Panc1 (cell line): Measurements from ENCODE around the gene ARSG. TPM values are rescaled to one million over a fixed set of nuclear protein-coding genes. Genes with fewer than 3 reads are reported as not detected.

Source experiments
- ATAC-seq: fragments of 200-7000 bp; cut with Tn5 transposase; 2 replicates; pipeline ENCODE4 v1.9.1; 2020; ENCODE audit warnings: mild to moderate bottlenecking, moderate library complexity
- BruUV-seq: library from RNA; stranded (reverse); fragments of 400-500 nt; replicated peaks from 2 replicates; lab custom pipeline; 2021; lab: Mats Ljungman, UMichigan
- CTCF ChIA-PET: fragments of 300-600 bp; sonication (Branson Sonifier 250); formaldehyde crosslinking; loops from one replicate; lab custom pipeline; 2022; ENCODE audit warnings: antibody characterized with exemption; lab: Charles Lee
- POLR2A ChIA-PET: fragments of 300-600 bp; sonication (Branson Sonifier 250); formaldehyde crosslinking; loops from one replicate; lab custom pipeline; 2022; ENCODE audit warnings: antibody characterized with exemption; lab: Charles Lee
- DNase-seq: peaks from one replicate; pipeline ENCODE4 v3.0.0-alpha.2; 2010; ENCODE audit warnings: low read depth, low spot score
- H3K27ac ChIP-seq: 2 replicates; pipeline ENCODE4 v1.5.1; 2011; ENCODE audit warnings: mild to moderate bottlenecking, low read length, inconsistent platforms
- H3K27me3 ChIP-seq: fragments of 200-500 bp; sonication (Bioruptor generic); 2 replicates; pipeline ENCODE4 v1.6.0; 2014; ENCODE audit warnings: low read length, inconsistent platforms; ENCODE audit not compliant: control insufficient read depth, insufficient read depth
- H3K36me3 ChIP-seq: fragments of 200-500 bp; sonication (Bioruptor generic); 2 replicates; pipeline ENCODE4 v1.5.1; 2014; ENCODE audit warnings: inconsistent platforms, mild to moderate bottlenecking, low read length, moderate library complexity; ENCODE audit not compliant: control insufficient read depth, insufficient read depth
- H3K4me1 ChIP-seq: 2 replicates; pipeline ENCODE4 v1.5.1; 2011; ENCODE audit warnings: inconsistent platforms, mild to moderate bottlenecking, low read length, moderate library complexity; ENCODE audit not compliant: control insufficient read depth, insufficient read depth
- H3K4me3 ChIP-seq, 2 experiments: 2 replicates each; pipeline ENCODE4 v1.5.1; 2011 to 2012; ENCODE audit warnings: low read depth in 2 of 2, low read length in 2 of 2, mild to moderate bottlenecking in 2 of 2, inconsistent platforms in 1 of 2, moderate library complexity in 1 of 2
- H3K9me3 ChIP-seq: fragments of 200-500 bp; sonication (Bioruptor generic); 2 replicates; pipeline ENCODE4 v1.5.1; 2014; ENCODE audit warnings: low read depth, mild to moderate bottlenecking, inconsistent platforms, low read length, moderate library complexity; ENCODE audit not compliant: control insufficient read depth, insufficient read depth
- POLR2AphosphoS5 ChIP-seq: IDR thresholded peaks from 2 replicates; pipeline ENCODE4 v1.6.1; 2012; ENCODE audit warnings: mild to moderate bottlenecking, low read depth, low read length, moderate library complexity
- SIN3A ChIP-seq: IDR thresholded peaks from 2 replicates; pipeline ENCODE4 v1.6.1; 2012; ENCODE audit warnings: low read depth, mild to moderate bottlenecking, low read length, moderate library complexity, borderline replicate concordance; ENCODE audit not compliant: insufficient read depth
- TCF7L2 ChIP-seq: IDR thresholded peaks from 2 replicates; pipeline ENCODE4 v1.6.1; 2011; ENCODE audit warnings: mild to moderate bottlenecking, low read depth, low read length, inconsistent platforms
- in situ Hi-C: cut with HindIII; loops from 2 replicates; pipeline ENCODE4 v1.10.0; 2016; ENCODE audit warnings: low sequenced_read_pairs, low pct_unique_long_range_greater_than_20kb
- intact Hi-C: fragments of 100-400 bp; cut with micrococcal nuclease; formaldehyde crosslinking; loops from one replicate; pipeline ENCODE4 v1.10.0; 2022; ENCODE audit not compliant: unreplicated experiment
- total RNA-seq: library from RNA; stranded (reverse); gene quantifications from one replicate; pipeline ENCODE4 v1.2.1, GENCODE V29; 2021; ENCODE audit not compliant: unreplicated experiment
- TF ChIP-seq, protein P1 (sequence below), 2 experiments: IDR thresholded peaks; 2 replicates each; pipeline ENCODE4 v1.6.1; 2011 to 2012; ENCODE audit warnings: low read depth in 2 of 2, control low read depth in 1 of 2, low read length in 1 of 2, mild to moderate bottlenecking in 1 of 2, moderate library complexity in 1 of 2; ENCODE audit not compliant: insufficient read depth in 1 of 2
- TF ChIP-seq, protein P2 (sequence below): fragments of 450-650 bp; IDR thresholded peaks from 2 replicates; pipeline ENCODE4 v1.5.1; 2017; ENCODE audit warnings: mild to moderate bottlenecking

ARSG gene
- total RNA-seq, 1 experiment from 2014 or later: 2.3 TPM

DNA sequence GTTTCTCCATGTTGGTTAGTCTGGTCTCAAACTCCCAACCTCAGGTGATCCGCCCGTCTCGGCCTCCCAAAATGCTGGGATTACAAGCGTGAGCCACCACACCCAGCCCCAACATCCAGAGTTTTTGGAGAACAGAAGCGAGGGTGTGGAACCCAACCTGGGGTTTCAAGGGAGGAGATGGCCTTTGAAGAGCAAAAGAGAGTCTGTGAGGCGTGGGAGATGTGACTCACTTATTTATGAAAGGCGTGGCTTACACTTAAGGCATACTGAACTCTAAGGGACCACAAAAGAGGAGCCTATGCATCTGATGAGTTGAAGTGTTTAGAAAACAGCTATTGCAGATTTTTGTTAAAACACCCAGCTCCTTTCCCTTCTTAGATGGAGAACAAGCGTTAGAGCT lies 18.9 kb downstream of the ARSG start:
- intact Hi-C loops (no loop called here), in situ Hi-C loops (no loop called here)
- Histone ChIP-seq H3K27me3 (no peaks in the 10 kb centered on the region), H3K36me3 (no peaks in the 10 kb centered on the region), H3K4me1 (no peaks in the 10 kb centered on the region), H3K9me3 (no peaks in the 10 kb centered on the region), H3K27ac (no peak overlapping the region), H3K4me3 (no peak overlapping the region)
- CTCF ChIA-PET: no interaction called here
- POLR2A ChIA-PET: interaction anchor here (0.5 kb wide), 1 partner anchor 173 kb away, joined by 5 read pairs; no protein-coding TSS in a partner anchor
- BruUV-seq: no TSS peak
- DNase-seq: no peak
- no peak for ATAC-seq
- TF ChIP-seq SIN3A (no peak), TCF7L2 (no peak)
- TF ChIP-seq, protein P1, sequence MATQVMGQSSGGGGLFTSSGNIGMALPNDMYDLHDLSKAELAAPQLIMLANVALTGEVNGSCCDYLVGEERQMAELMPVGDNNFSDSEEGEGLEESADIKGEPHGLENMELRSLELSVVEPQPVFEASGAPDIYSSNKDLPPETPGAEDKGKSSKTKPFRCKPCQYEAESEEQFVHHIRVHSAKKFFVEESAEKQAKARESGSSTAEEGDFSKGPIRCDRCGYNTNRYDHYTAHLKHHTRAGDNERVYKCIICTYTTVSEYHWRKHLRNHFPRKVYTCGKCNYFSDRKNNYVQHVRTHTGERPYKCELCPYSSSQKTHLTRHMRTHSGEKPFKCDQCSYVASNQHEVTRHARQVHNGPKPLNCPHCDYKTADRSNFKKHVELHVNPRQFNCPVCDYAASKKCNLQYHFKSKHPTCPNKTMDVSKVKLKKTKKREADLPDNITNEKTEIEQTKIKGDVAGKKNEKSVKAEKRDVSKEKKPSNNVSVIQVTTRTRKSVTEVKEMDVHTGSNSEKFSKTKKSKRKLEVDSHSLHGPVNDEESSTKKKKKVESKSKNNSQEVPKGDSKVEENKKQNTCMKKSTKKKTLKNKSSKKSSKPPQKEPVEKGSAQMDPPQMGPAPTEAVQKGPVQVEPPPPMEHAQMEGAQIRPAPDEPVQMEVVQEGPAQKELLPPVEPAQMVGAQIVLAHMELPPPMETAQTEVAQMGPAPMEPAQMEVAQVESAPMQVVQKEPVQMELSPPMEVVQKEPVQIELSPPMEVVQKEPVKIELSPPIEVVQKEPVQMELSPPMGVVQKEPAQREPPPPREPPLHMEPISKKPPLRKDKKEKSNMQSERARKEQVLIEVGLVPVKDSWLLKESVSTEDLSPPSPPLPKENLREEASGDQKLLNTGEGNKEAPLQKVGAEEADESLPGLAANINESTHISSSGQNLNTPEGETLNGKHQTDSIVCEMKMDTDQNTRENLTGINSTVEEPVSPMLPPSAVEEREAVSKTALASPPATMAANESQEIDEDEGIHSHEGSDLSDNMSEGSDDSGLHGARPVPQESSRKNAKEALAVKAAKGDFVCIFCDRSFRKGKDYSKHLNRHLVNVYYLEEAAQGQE (IDR thresholded peaks at IDR 0.05; ENCODE audit: insufficient read depth in 1 of 2, low read depth in 2 of 2, low read length in 1 of 2): no peak

DNA sequence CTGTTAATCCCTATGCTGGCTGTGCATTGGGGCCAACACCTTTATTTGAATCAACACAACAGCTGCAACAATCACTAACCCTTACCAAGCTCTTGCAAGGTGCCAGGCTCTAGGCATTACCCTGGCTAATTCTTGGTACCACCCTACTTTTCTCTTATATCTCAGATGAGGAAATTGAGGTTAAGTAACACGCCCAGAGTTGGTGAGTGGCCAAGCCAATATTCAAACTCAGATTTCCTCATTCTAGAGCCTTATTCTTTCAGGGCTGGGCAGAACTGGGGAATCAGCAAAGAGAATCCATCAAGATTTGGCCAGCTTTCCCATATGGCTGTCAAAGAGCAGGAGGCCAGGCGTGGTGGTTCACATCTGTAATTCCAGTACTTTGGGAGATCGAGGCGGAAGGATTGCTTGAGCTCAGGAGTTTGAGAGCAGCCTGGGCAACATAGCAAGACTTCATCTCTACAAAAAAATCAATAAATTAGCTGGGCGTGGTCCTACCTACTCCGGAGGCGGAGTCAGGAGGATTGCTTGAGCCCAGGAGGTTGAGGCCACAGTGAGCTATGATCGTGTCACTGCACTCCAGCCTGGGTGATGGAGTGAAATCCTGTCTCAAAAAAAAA lies 23.7 kb downstream of the ARSG start:
- TF ChIP-seq SIN3A (no peak), TCF7L2 (no peak), POLR2AphosphoS5 (no peak)
- TF ChIP-seq, protein P2, sequence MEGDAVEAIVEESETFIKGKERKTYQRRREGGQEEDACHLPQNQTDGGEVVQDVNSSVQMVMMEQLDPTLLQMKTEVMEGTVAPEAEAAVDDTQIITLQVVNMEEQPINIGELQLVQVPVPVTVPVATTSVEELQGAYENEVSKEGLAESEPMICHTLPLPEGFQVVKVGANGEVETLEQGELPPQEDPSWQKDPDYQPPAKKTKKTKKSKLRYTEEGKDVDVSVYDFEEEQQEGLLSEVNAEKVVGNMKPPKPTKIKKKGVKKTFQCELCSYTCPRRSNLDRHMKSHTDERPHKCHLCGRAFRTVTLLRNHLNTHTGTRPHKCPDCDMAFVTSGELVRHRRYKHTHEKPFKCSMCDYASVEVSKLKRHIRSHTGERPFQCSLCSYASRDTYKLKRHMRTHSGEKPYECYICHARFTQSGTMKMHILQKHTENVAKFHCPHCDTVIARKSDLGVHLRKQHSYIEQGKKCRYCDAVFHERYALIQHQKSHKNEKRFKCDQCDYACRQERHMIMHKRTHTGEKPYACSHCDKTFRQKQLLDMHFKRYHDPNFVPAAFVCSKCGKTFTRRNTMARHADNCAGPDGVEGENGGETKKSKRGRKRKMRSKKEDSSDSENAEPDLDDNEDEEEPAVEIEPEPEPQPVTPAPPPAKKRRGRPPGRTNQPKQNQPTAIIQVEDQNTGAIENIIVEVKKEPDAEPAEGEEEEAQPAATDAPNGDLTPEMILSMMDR: no peak
- TF ChIP-seq, protein P1 (IDR thresholded peaks at IDR 0.05; ENCODE audit: insufficient read depth in 1 of 2, low read depth in 2 of 2, low read length in 1 of 2): no peak
- H3K27ac ChIP-seq: no peak overlapping the region
- no peak for DNase-seq
- intact Hi-C loops (no loop called here), in situ Hi-C loops (no loop called here)
- no peaks in the 10 kb centered on the region for H3K9me3 ChIP-seq
- BruUV-seq: no TSS peak
- no peak for ATAC-seq
- H3K4me3 ChIP-seq: no peak overlapping the region
- H3K27me3 ChIP-seq: no peaks in the 10 kb centered on the region
- POLR2A ChIA-PET: no interaction called here
- H3K4me1 ChIP-seq: no peaks in the 10 kb centered on the region
- H3K36me3 ChIP-seq: no peaks in the 10 kb centered on the region
- CTCF ChIA-PET: no interaction called here
